GM23338 (cell line): ENCODE data around the gene PARD3. TPM values are rescaled to one million over a fixed set of nuclear protein-coding genes. Genes with fewer than 3 reads are reported as not detected.

ENCODE experiments used
- ATAC-seq: fragments of 200-7000 bp; cut with Tn5 transposase; 3 replicates; pipeline ENCODE4 v1.9.1; 2020
- DNase-seq: peaks from one replicate; pipeline ENCODE4 v3.0.0-alpha.2; 2015; ENCODE audit warnings: low spot score
- H2AFZ ChIP-seq: fragments of 200-600 bp; sonication (generic); 2 replicates; pipeline ENCODE4 v1.8.0; 2016; ENCODE audit warnings: antibody characterized with exemption, mild to moderate bottlenecking, moderate library complexity
- H3F3A ChIP-seq: fragments of 200-600 bp; sonication (generic); replicated peaks from 2 replicates; pipeline ENCODE4 v1.8.0; 2017; ENCODE audit warnings: antibody characterized with exemption, mixed run types, low read depth
- H3K27ac ChIP-seq: fragments of 200-600 bp; sonication (generic); 2 replicates; pipeline ENCODE4 v1.6.1; 2016; ENCODE audit warnings: low read depth
- H3K27me3 ChIP-seq: fragments of 200-600 bp; sonication (generic); 2 replicates; pipeline ENCODE4 v1.8.0; 2016; ENCODE audit warnings: mild to moderate bottlenecking, mixed run types, moderate library complexity; ENCODE audit not compliant: insufficient read depth
- H3K36me3 ChIP-seq: fragments of 200-600 bp; sonication (generic); 2 replicates; pipeline ENCODE4 v1.8.0; 2016; ENCODE audit warnings: mild to moderate bottlenecking; ENCODE audit not compliant: insufficient read depth
- H3K4me1 ChIP-seq: fragments of 200-600 bp; sonication (generic); 2 replicates; pipeline ENCODE4 v1.8.0; 2016; ENCODE audit warnings: mild to moderate bottlenecking, moderate library complexity; ENCODE audit not compliant: insufficient read depth
- H3K4me2 ChIP-seq: fragments of 200-600 bp; sonication (generic); 2 replicates; pipeline ENCODE4 v1.7.1; 2017; ENCODE audit warnings: mixed run types
- H3K4me3 ChIP-seq: fragments of 200-600 bp; sonication (generic); 2 replicates; pipeline ENCODE4 v1.6.1; 2016; ENCODE audit warnings: mixed run types
- H3K79me2 ChIP-seq: fragments of 200-600 bp; sonication (generic); replicated peaks from 2 replicates; pipeline ENCODE4 v1.8.0; 2017; ENCODE audit warnings: mild to moderate bottlenecking; ENCODE audit not compliant: insufficient read depth
- H3K9me2 ChIP-seq: fragments of 200-600 bp; sonication (generic); 2 replicates; pipeline ENCODE4 v1.8.0; 2017; ENCODE audit not compliant: insufficient read depth
- H4K20me1 ChIP-seq: fragments of 200-600 bp; sonication (generic); replicated peaks from 2 replicates; pipeline ENCODE4 v1.8.0; 2017; ENCODE audit warnings: mild to moderate bottlenecking; ENCODE audit not compliant: insufficient read depth
- H3K27ac Mint-ChIP-seq: 2 replicates; pipeline ENCODE4 v1.8.0; 2020; ENCODE audit warnings: inconsistent platforms, mild to moderate bottlenecking, moderate library complexity, mixed read lengths
- H3K27me3 Mint-ChIP-seq: 3 replicates; pipeline ENCODE4 v1.8.0; 2022; ENCODE audit warnings: low read depth, mild to moderate bottlenecking, moderate library complexity, mixed read lengths, inconsistent platforms; ENCODE audit not compliant: insufficient read depth, poor library complexity
- H3K36me3 Mint-ChIP-seq: 3 replicates; pipeline ENCODE4 v1.8.0; 2021; ENCODE audit warnings: low read depth, mild to moderate bottlenecking, inconsistent platforms, moderate library complexity, mixed read lengths
- H3K4me1 Mint-ChIP-seq: 3 replicates; pipeline ENCODE4 v1.8.0; 2020; ENCODE audit warnings: mild to moderate bottlenecking, inconsistent platforms, mixed read lengths
- H3K4me3 Mint-ChIP-seq: 3 replicates; pipeline ENCODE4 v1.8.0; 2021; ENCODE audit warnings: moderate library complexity, mild to moderate bottlenecking, inconsistent platforms, mixed read lengths
- H3K9me3 Mint-ChIP-seq: 3 replicates; pipeline ENCODE4 v1.8.0; 2020; ENCODE audit warnings: moderate library complexity, mild to moderate bottlenecking, inconsistent platforms, mixed read lengths
- CREB1 ChIP-seq: fragments of 250-450 bp; sonication (Bioruptor Pico); IDR thresholded peaks from 2 replicates; pipeline ENCODE4 v1.5.0; 2020; ENCODE audit warnings: low read depth, mild to moderate bottlenecking, moderate library complexity
- EZH2 ChIP-seq: fragments of 200-600 bp; sonication (generic); IDR thresholded peaks from one replicate; pipeline ENCODE4 v1.8.0; 2017; ENCODE audit warnings: antibody characterized with exemption, mild to moderate bottlenecking, low read depth; ENCODE audit not compliant: unreplicated experiment
- EZH2phosphoT487 ChIP-seq: fragments of 200-600 bp; sonication (generic); IDR thresholded peaks from one replicate; pipeline ENCODE4 v1.8.1; 2018; ENCODE audit warnings: antibody characterized with exemption; ENCODE audit not compliant: unreplicated experiment
- JUNB ChIP-seq: IDR thresholded peaks from one replicate; pipeline ENCODE4 v1.6.1; 2016; ENCODE audit warnings: antibody characterized with exemption; ENCODE audit not compliant: unreplicated experiment
- NANOG ChIP-seq: IDR thresholded peaks from 2 replicates; pipeline ENCODE4 v1.6.1; 2016; ENCODE audit warnings: antibody characterized with exemption, borderline replicate concordance
- POLR2AphosphoS5 ChIP-seq: IDR thresholded peaks from 2 replicates; pipeline ENCODE4 v1.6.1; 2016; ENCODE audit warnings: antibody characterized with exemption, low read depth
- REST ChIP-seq: IDR thresholded peaks from one replicate; pipeline ENCODE4 v1.6.1; 2018; ENCODE audit warnings: antibody characterized with exemption; ENCODE audit not compliant: unreplicated experiment
- STAT1 ChIP-seq: IDR thresholded peaks from one replicate; pipeline ENCODE4 v1.6.1; 2016; ENCODE audit warnings: antibody characterized with exemption; ENCODE audit not compliant: unreplicated experiment
- ZNF114 ChIP-seq: fragments of 250-450 bp; sonication (Bioruptor Pico); IDR thresholded peaks from 2 replicates; pipeline ENCODE4 v1.5.0; 2020; ENCODE audit warnings: mild to moderate bottlenecking, moderate library complexity
- ZNF331 ChIP-seq: fragments of 250-450 bp; sonication (Bioruptor Pico); IDR thresholded peaks from 2 replicates; pipeline ENCODE4 v1.5.0; 2020; ENCODE audit warnings: low read depth, mild to moderate bottlenecking, moderate library complexity
- polyA plus RNA-seq: library from polyadenylated mRNA; unstranded; fragments of >200 nt; fragmentation: Nextera tagmentation; extraction: Ambion mirVana; gene quantifications from 2 replicates; pipeline ENCODE4 v1.2.1, GENCODE V29; 2016
- total RNA-seq: library from RNA; depleted of rRNA; stranded (reverse); fragments of >200 nt; shearing (Covaris generic); gene quantifications from 2 replicates; pipeline ENCODE4 v1.2.3, GENCODE V29; 2014
- TF ChIP-seq, protein P1 (sequence below), 2 experiments: fragments of 200-600 bp in 1 of 2; sonication (generic) in 1 of 2; conservative IDR thresholded peaks; 2 replicates each; pipeline versions ENCODE4 v1.5.1 to v1.6.1; 2016 to 2017; ENCODE audit warnings: antibody characterized with exemption in 2 of 2, low read depth in 2 of 2, mild to moderate bottlenecking in 2 of 2, moderate library complexity in 1 of 2
- TF ChIP-seq, protein P2 (sequence below): IDR thresholded peaks from 2 replicates; pipeline ENCODE4 v1.6.1; 2016; ENCODE audit warnings: antibody characterized with exemption
- TF ChIP-seq, protein P3 (sequence below): fragments of 250-450 bp; sonication (Bioruptor Pico); IDR thresholded peaks from 2 replicates; pipeline ENCODE4 v1.5.0; 2020; ENCODE audit warnings: mild to moderate bottlenecking, moderate library complexity

PARD3 gene
- total and polyA plus RNA-seq, 2 experiments from 2014 or later, result 30.2 to 51.4 TPM

GRCh38 chr10:34670081-34670480 is 145.0 kb downstream of the PARD3 start:
- TF ChIP-seq ZNF114 (no peak), CREB1 (CRISPR knock-in tag) (no peak), STAT1 (no peak), EZH2 (no peak), REST (no peak), JUNB (no peak), EZH2phosphoT487 (no peak), ZNF331 (CRISPR knock-in tag) (no peak), POLR2AphosphoS5 (no peak), NANOG (no peak)
- TF ChIP-seq, protein P1, sequence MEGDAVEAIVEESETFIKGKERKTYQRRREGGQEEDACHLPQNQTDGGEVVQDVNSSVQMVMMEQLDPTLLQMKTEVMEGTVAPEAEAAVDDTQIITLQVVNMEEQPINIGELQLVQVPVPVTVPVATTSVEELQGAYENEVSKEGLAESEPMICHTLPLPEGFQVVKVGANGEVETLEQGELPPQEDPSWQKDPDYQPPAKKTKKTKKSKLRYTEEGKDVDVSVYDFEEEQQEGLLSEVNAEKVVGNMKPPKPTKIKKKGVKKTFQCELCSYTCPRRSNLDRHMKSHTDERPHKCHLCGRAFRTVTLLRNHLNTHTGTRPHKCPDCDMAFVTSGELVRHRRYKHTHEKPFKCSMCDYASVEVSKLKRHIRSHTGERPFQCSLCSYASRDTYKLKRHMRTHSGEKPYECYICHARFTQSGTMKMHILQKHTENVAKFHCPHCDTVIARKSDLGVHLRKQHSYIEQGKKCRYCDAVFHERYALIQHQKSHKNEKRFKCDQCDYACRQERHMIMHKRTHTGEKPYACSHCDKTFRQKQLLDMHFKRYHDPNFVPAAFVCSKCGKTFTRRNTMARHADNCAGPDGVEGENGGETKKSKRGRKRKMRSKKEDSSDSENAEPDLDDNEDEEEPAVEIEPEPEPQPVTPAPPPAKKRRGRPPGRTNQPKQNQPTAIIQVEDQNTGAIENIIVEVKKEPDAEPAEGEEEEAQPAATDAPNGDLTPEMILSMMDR (conservative IDR thresholded peaks at IDR 0.05; ENCODE audit: low read depth in 2 of 2), result no peak
- TF ChIP-seq, protein P2, sequence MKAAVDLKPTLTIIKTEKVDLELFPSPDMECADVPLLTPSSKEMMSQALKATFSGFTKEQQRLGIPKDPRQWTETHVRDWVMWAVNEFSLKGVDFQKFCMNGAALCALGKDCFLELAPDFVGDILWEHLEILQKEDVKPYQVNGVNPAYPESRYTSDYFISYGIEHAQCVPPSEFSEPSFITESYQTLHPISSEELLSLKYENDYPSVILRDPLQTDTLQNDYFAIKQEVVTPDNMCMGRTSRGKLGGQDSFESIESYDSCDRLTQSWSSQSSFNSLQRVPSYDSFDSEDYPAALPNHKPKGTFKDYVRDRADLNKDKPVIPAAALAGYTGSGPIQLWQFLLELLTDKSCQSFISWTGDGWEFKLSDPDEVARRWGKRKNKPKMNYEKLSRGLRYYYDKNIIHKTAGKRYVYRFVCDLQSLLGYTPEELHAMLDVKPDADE, result no peak
- TF ChIP-seq, protein P3, sequence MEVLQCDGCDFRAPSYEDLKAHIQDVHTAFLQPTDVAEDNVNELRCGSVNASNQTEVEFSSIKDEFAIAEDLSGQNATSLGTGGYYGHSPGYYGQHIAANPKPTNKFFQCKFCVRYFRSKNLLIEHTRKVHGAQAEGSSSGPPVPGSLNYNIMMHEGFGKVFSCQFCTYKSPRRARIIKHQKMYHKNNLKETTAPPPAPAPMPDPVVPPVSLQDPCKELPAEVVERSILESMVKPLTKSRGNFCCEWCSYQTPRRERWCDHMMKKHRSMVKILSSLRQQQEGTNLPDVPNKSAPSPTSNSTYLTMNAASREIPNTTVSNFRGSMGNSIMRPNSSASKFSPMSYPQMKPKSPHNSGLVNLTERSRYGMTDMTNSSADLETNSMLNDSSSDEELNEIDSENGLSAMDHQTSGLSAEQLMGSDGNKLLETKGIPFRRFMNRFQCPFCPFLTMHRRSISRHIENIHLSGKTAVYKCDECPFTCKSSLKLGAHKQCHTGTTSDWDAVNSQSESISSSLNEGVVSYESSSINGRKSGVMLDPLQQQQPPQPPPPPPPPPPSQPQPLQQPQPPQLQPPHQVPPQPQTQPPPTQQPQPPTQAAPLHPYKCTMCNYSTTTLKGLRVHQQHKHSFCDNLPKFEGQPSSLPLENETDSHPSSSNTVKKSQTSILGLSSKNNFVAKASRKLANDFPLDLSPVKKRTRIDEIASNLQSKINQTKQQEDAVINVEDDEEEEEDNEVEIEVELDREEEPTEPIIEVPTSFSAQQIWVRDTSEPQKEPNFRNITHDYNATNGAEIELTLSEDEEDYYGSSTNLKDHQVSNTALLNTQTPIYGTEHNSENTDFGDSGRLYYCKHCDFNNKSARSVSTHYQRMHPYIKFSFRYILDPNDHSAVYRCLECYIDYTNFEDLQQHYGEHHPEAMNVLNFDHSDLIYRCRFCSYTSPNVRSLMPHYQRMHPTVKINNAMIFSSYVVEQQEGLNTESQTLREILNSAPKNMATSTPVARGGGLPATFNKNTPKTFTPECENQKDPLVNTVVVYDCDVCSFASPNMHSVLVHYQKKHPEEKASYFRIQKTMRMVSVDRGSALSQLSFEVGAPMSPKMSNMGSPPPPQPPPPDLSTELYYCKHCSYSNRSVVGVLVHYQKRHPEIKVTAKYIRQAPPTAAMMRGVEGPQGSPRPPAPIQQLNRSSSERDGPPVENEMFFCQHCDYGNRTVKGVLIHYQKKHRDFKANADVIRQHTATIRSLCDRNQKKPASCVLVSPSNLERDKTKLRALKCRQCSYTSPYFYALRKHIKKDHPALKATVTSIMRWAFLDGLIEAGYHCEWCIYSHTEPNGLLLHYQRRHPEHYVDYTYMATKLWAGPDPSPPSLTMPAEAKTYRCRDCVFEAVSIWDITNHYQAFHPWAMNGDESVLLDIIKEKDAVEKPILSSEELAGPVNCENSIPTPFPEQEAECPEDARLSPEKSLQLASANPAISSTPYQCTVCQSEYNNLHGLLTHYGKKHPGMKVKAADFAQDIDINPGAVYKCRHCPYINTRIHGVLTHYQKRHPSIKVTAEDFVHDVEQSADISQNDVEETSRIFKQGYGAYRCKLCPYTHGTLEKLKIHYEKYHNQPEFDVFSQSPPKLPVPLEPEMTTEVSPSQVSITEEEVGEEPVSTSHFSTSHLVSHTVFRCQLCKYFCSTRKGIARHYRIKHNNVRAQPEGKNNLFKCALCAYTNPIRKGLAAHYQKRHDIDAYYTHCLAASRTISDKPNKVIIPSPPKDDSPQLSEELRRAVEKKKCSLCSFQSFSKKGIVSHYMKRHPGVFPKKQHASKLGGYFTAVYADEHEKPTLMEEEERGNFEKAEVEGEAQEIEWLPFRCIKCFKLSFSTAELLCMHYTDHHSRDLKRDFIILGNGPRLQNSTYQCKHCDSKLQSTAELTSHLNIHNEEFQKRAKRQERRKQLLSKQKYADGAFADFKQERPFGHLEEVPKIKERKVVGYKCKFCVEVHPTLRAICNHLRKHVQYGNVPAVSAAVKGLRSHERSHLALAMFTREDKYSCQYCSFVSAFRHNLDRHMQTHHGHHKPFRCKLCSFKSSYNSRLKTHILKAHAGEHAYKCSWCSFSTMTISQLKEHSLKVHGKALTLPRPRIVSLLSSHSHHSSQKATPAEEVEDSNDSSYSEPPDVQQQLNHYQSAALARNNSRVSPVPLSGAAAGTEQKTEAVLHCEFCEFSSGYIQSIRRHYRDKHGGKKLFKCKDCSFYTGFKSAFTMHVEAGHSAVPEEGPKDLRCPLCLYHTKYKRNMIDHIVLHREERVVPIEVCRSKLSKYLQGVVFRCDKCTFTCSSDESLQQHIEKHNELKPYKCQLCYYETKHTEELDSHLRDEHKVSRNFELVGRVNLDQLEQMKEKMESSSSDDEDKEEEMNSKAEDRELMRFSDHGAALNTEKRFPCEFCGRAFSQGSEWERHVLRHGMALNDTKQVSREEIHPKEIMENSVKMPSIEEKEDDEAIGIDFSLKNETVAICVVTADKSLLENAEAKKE (CRISPR knock-in tag), result no peak
- Histone ChIP-seq H2AFZ (no peak overlapping the region), H4K20me1 (no peaks in the 10 kb centered on the region; the same call in 1 of the 2 replicates), H3K27me3 (no peaks in the 10 kb centered on the region), H3K4me3 (no peak overlapping the region), H3K4me1 (peaks cover 7% of the 10 kb centered on the region; the same call in 1 of the 2 replicates), H3K27ac (no peak overlapping the region), H3F3A (no peaks in the 10 kb centered on the region), H3K4me2 (no peak overlapping the region), H3K79me2 (peaks cover 72% of the 10 kb centered on the region), H3K9me2 (no peaks in the 10 kb centered on the region), H3K36me3 (no peaks in the 10 kb centered on the region)
- Mint-ChIP-seq H3K27me3 (peaks cover 10% of the 10 kb centered on the region), H3K27ac (no peak overlapping the region), H3K9me3 (no peaks in the 10 kb centered on the region), H3K4me3 (no peak overlapping the region), H3K4me1 (peaks cover 50% of the 10 kb centered on the region), H3K36me3 (no peaks in the 10 kb centered on the region)
- peak; percentile 45 for DNase-seq
- ATAC-seq, result peak; percentile 75
